Fibroblast of pulmonary artery (primary cell): ENCODE measurements around the gene LRRC8C.
A peak's percentile ranks its signal among the peaks of the same experiment; 100 is the strongest.
"Not testable (repeated sequence)": the region's sequence is repeated elsewhere in the genome, so short reads cannot be mapped to it uniquely, and the experiment has no call there.

Experiments used
- DNase-seq: peaks from one replicate; pipeline ENCODE4 v3.0.0-alpha.2; 2010; ENCODE audit warnings: low read depth
- H3K4me3 ChIP-seq: replicated peaks from 2 replicates; pipeline ENCODE4 v1.5.1; 2011; ENCODE audit warnings: low read depth, mild to moderate bottlenecking, control low read depth, low read length, moderate library complexity
- TF ChIP-seq, protein P1 (sequence below): IDR thresholded peaks from 2 replicates; pipeline ENCODE4 v1.5.1; 2011; ENCODE audit warnings: mild to moderate bottlenecking, control low read depth, low read length, inconsistent platforms; ENCODE audit errors: missing control alignments

Gene LRRC8C

GRCh38 chr1:89698624-89699023, 65.7 kb downstream of the LRRC8C start:
- no peak overlapping the region for H3K4me3 ChIP-seq
- DNase-seq, result no peak
- TF ChIP-seq, protein P1, sequence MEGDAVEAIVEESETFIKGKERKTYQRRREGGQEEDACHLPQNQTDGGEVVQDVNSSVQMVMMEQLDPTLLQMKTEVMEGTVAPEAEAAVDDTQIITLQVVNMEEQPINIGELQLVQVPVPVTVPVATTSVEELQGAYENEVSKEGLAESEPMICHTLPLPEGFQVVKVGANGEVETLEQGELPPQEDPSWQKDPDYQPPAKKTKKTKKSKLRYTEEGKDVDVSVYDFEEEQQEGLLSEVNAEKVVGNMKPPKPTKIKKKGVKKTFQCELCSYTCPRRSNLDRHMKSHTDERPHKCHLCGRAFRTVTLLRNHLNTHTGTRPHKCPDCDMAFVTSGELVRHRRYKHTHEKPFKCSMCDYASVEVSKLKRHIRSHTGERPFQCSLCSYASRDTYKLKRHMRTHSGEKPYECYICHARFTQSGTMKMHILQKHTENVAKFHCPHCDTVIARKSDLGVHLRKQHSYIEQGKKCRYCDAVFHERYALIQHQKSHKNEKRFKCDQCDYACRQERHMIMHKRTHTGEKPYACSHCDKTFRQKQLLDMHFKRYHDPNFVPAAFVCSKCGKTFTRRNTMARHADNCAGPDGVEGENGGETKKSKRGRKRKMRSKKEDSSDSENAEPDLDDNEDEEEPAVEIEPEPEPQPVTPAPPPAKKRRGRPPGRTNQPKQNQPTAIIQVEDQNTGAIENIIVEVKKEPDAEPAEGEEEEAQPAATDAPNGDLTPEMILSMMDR, result no peak

DNA sequence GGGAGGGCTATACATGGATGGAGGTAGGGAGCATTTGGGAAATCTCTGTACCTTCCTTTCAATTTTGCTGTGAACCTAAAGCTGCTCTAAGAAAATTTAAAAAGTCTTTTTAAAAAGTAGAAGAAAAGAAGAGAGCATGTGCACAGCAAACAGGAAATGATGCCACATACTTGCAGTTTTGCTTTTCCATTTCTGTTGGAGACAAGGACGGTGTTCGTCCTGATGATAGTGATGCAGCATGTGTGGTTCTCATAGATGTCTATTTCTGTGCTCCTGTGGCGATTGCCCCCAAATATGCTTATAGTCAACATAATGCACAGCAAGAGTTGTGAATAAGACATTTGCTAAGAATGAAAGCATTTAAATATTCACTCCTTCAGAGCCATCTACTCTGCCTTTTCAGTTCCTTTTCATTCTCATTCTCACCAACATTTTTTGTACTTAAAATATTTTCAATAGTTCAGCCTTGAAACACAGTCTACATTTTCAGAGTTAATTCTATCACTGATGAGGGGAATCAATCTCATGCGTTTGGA, 66.6 kb downstream of the LRRC8C start:
- TF ChIP-seq, protein P1, result no peak
- DNase-seq, result no peak

GRCh38 chr1:89701746-89702241, 68.9 kb downstream of the LRRC8C start:
- H3K4me3 ChIP-seq, result no peak overlapping the region
- DNase-seq, result peak; percentile 68
- TF ChIP-seq, protein P1, result no peak

More for the DNA sequence above, 66.6 kb downstream of the LRRC8C start:
- no peak overlapping the region for H3K4me3 ChIP-seq

GRCh38 chr1:89702520-89703045, 69.7 kb downstream of the LRRC8C start:
- H3K4me3 ChIP-seq, result no peak overlapping the region
- DNase-seq, result no peak
- TF ChIP-seq, protein P1, result no peak

- H3K4me3 ChIP-seq, result no peak overlapping the region
- DNase-seq, result no peak
Measured at GRCh38 chr1:89703469-89703868, 70.5 kb downstream of the LRRC8C start.

GRCh38 chr1:89704014-89704413, 71.1 kb downstream of the LRRC8C start:
- TF ChIP-seq, protein P1, result no peak
- DNase-seq, result no peak
- no peak overlapping the region for H3K4me3 ChIP-seq

More at GRCh38 chr1:89703469-89703868, 70.5 kb downstream of the LRRC8C start:
- TF ChIP-seq, protein P1, result no peak

GRCh38 chr1:89704885-89705284, 72.0 kb downstream of the LRRC8C start:
- not testable (repeated sequence) for DNase-seq, H3K4me3 ChIP-seq
